GM19023 (cell line): Measurements from ENCODE around the gene IL6.
"Not testable (repeated sequence)": the region's sequence is repeated elsewhere in the genome, so short reads cannot be mapped to it uniquely, and the experiment has no call there.

ENCODE experiments used
- ATAC-seq: cut with Tn5 transposase; IDR thresholded peaks from one replicate; pipeline ENCODE4 v1.9.1; 2021; ENCODE audit warnings: mild to moderate bottlenecking, moderate library complexity; ENCODE audit not compliant: unreplicated experiment

Gene IL6

GRCh38 chr7:22779730-22780323 is 52.8 kb downstream of the IL6 start:
- ATAC-seq, result not testable (repeated sequence)

DNA sequence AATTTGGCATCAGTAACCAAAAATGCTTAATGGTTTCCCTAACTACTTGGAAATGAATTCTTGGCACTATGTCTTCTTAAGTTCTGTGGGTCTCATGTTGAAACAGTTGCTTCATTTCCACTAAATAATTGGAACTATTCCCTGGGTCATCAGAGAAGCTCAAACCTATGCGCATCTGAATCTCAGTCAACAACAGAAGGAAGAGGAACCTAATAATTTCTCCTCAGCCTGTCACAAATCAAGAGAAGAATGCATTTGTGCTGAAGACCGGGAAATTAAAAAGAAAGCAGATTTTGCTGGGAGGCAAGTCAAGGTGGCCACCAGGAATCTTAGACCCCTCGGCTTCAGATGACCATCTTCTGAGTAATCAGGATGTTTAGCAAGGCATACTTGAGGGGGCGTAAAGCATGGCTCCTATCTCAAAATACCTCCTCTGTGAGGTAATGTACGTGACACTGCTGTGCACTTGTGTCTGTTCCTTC is 54.3 kb downstream of the IL6 start:
- no peak for ATAC-seq
